SH-SY5Y (cell line): ENCODE measurements around the gene CCDC9B.

Experiments
- GATA2 ChIP-seq: IDR thresholded peaks from 2 replicates; pipeline ENCODE4 v1.6.1; 2011; ENCODE audit warnings: mild to moderate bottlenecking, low read depth, low read length
- GATA3 ChIP-seq: IDR thresholded peaks from 2 replicates; pipeline ENCODE4 v1.6.1; 2011; ENCODE audit warnings: low read depth, mild to moderate bottlenecking, low read length, moderate library complexity

The CCDC9B gene

DNA sequence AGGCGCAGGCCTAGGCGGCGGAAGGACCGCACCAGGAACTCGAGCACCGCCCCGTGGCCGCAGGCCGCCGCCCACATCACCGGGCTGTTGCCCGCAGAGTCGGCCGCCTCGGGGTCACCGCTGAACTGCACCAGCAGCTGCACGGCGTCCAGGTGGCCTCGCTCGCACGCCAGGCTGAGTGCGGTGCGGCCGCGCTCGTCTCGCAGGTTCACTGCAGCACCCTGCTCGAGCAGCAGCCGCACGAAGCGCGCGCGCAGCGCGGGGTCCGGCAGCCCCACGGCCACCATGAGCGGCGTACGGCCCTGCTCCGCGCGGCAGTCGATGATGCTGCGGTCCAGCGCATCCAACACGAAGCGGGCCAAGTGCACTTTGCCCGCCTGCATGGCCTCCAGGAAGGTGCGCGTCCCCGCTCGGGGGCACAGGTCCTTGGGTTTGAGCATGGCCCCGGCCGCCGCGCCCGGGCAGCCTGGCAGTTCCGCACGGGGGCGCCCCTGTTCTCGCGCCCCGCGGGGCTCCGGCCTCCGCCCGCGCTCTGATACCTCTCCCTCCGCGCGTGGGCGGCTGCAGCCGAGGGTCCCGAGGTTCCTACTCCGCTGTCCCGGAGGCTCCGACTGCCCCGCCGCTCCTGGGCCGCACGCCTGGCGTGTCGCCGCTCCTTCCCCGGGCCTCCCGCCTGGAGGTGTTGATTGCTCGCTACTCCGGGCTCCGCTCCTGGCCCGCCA lies 58.4 kb downstream of the CCDC9B start:
- TF ChIP-seq GATA2, result no peak

DNA sequence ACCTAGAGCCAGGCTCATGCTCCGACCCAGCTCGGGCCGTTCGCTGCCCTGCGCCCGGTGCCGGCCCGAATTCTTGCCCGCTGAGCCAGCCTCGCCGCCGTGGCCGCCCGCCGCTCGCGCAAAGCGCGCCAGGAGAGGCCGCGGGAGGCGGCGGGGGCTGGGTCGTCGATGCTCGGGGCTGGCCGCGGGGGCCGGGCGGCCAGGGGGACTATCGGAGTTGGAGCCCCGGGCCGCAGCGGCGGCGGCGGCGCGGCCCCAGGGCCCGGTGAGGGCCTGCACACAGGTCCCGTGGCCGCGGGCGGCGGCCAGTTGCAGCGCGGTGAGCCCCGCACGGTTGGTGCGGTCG lies 59.0 kb downstream of the CCDC9B start:
- TF ChIP-seq GATA3 (no peak), GATA2 (no peak)
